HPDE6-E6E7 (cell line): ENCODE measurements around the gene HOXA11.
A peak's percentile ranks its signal among the peaks of the same experiment; 100 is the strongest.

Experiments used
- DNase-seq: peaks from one replicate; pipeline ENCODE4 v3.0.0; 2011; ENCODE audit warnings: missing footprints; ENCODE audit errors: extremely low spot score

Gene HOXA11

GRCh38 chr7:27147199-27148030 is 37.6 kb downstream of the HOXA11 start, which contains the start of gene HOXA6:
Gene HOXA6, minus strand, starts transcription at chr7:27147774. Its CDS starts 25 bp downstream, at chr7:27147749.
- no peak for DNase-seq

- DNase-seq: no peak
Measured at GRCh38 chr7:27146491-27147198, 38.4 kb downstream of the HOXA11 start.

- no peak for DNase-seq
Measured at GRCh38 chr7:27145914-27146412, 39.1 kb downstream of the HOXA11 start.

- DNase-seq: no peak
Measured at GRCh38 chr7:27145165-27145913, 39.7 kb downstream of the HOXA11 start.

- DNase-seq: no peak
Measured at GRCh38 chr7:27144781-27145164, 40.3 kb downstream of the HOXA11 start.

- DNase-seq: no peak
Measured at GRCh38 chr7:27143950-27144780, 40.9 kb downstream of the HOXA11 start.

GRCh38 chr7:27143023-27143949 is 41.7 kb downstream of the HOXA11 start, which contains the start of gene HOXA5:
Gene HOXA5, minus strand, starts transcription at chr7:27143681. Its CDS starts 74 bp downstream, at chr7:27143607.
- DNase-seq: peak; percentile 92

- no peak for DNase-seq
Measured at GRCh38 chr7:27142580-27143022, 42.4 kb downstream of the HOXA11 start.

GRCh38 chr7:27141923-27142579 is 43.0 kb downstream of the HOXA11 start:
- no peak for DNase-seq

GRCh38 chr7:27141137-27141922 is 43.7 kb downstream of the HOXA11 start:
- DNase-seq: no peak

GRCh38 chr7:27140126-27140857 is 44.7 kb downstream of the HOXA11 start:
- no peak for DNase-seq

- no peak for DNase-seq
Measured at GRCh38 chr7:27139334-27140125, 45.5 kb downstream of the HOXA11 start.

- DNase-seq: no peak
Measured at GRCh38 chr7:27138985-27139333, 46.1 kb downstream of the HOXA11 start.

- no peak for DNase-seq
Measured at GRCh38 chr7:27138472-27138871, 46.6 kb downstream of the HOXA11 start.

- DNase-seq: no peak
Measured at GRCh38 chr7:27137640-27138315, 47.3 kb downstream of the HOXA11 start.

GRCh38 chr7:27134392-27134791 is 50.6 kb downstream of the HOXA11 start:
- no peak for DNase-seq
